Measurements from ENCODE around the gene GPSM3. TPM values are rescaled to one million over a fixed set of nuclear protein-coding genes. Genes with fewer than 3 reads are reported as not detected.
A peak's percentile ranks its signal among the peaks of the same experiment; 100 is the strongest.

Gene GPSM3
- total and polyA plus RNA-seq, 4 donors: 8.1 to 145 (median 47.3) TPM

- no peak for ATAC-seq (ENCODE audit: insufficient read depth, low FRiP score)
- no peak overlapping the region for H3K9ac ChIP-seq (ENCODE audit: insufficient read depth in 1 of 2, low read length in 2 of 2)
These were observed 6.4 kb upstream of the GPSM3 start for GRCh38 chr6:32198866-32199265.

GRCh38 chr6:32198345-32198696, 5.9 kb upstream of the GPSM3 start:
- TF ChIP-seq CTCF (IDR thresholded peaks at IDR 0.05; ENCODE audit: control extremely low read depth, extremely low read depth): no peak
- no peak for DNase-seq

More at GRCh38 chr6:32198866-32199265, 6.4 kb upstream of the GPSM3 start:
- TF ChIP-seq CTCF (IDR thresholded peaks at IDR 0.05; ENCODE audit: control extremely low read depth, extremely low read depth): no peak
- Histone ChIP-seq H3K27me3 (ENCODE audit: control insufficient read depth in 3 of 3, insufficient read depth in 3 of 3, low read length in 2 of 3) (no peaks in the 10 kb centered on the region), H3K4me1 (ENCODE audit: control insufficient read depth in 5 of 5, insufficient read depth in 5 of 5, low read length in 5 of 5) (peaks cover 0 to 19% (median 5%) of the 10 kb centered on the region in 5 donors), H3K36me3 (ENCODE audit: control insufficient read depth in 4 of 4, insufficient read depth in 4 of 4, low read length in 4 of 4) (peaks cover 0 to 4% (median 0%) of the 10 kb centered on the region in 4 donors), H3K9me3 (ENCODE audit: control insufficient read depth in 4 of 4, insufficient read depth in 3 of 4, low read length in 3 of 4) (peaks cover 0 to 2% (median 0%) of the 10 kb centered on the region in 4 donors), H3K4me3 (no peak overlapping the region), H3K27ac (ENCODE audit: low read depth in 1 of 2, low read length in 1 of 2) (no peak overlapping the region)
- no peak for DNase-seq
- WGBS, 2 donors: 89 to 91% methylated on average over 17 of the region's 17 CpGs

GRCh38 chr6:32196682-32197616, 4.5 kb upstream of the GPSM3 start:
- Histone ChIP-seq H3K4me3 (peak overlapping the region; percentile 43), H3K9ac (ENCODE audit: insufficient read depth in 1 of 2, low read length in 2 of 2) (peak overlapping the region; percentile 94 to 99), H3K27ac (ENCODE audit: low read depth in 1 of 2, low read length in 1 of 2) (peak overlapping the region; percentile 99 to 100), H3K36me3 (ENCODE audit: control insufficient read depth in 4 of 4, insufficient read depth in 4 of 4, low read length in 4 of 4) (no peaks in the 10 kb centered on the region), H3K9me3 (ENCODE audit: control insufficient read depth in 4 of 4, insufficient read depth in 3 of 4, low read length in 3 of 4) (peaks cover 0 to 2% (median 0%) of the 10 kb centered on the region in 4 donors), H3K4me1 (ENCODE audit: control insufficient read depth in 5 of 5, insufficient read depth in 5 of 5, low read length in 5 of 5) (peaks cover 0 to 29% (median 10%) of the 10 kb centered on the region in 5 donors), H3K27me3 (ENCODE audit: control insufficient read depth in 3 of 3, insufficient read depth in 3 of 3, low read length in 2 of 3) (no peaks in the 10 kb centered on the region)
- ATAC-seq (ENCODE audit: insufficient read depth, low FRiP score) (no peak), DNase-seq (peak; percentile 54 to 67 (median 56))
- 30 to 36% methylated on average over 28 of the region's 28 CpGs for WGBS, 2 donors
- TF ChIP-seq CTCF (IDR thresholded peaks at IDR 0.05; ENCODE audit: control extremely low read depth, extremely low read depth): no peak

More at GRCh38 chr6:32198345-32198696, 5.9 kb upstream of the GPSM3 start:
- Histone ChIP-seq H3K4me1 (ENCODE audit: control insufficient read depth in 5 of 5, insufficient read depth in 5 of 5, low read length in 5 of 5) (peaks cover 0 to 19% (median 5%) of the 10 kb centered on the region in 5 donors), H3K9me3 (ENCODE audit: control insufficient read depth in 4 of 4, insufficient read depth in 3 of 4, low read length in 3 of 4) (peaks cover 0 to 2% (median 0%) of the 10 kb centered on the region in 4 donors), H3K9ac (ENCODE audit: insufficient read depth in 1 of 2, low read length in 2 of 2) (no peak overlapping the region), H3K27ac (ENCODE audit: low read depth in 1 of 2, low read length in 1 of 2) (no peak overlapping the region), H3K27me3 (ENCODE audit: control insufficient read depth in 3 of 3, insufficient read depth in 3 of 3, low read length in 2 of 3) (no peaks in the 10 kb centered on the region), H3K36me3 (ENCODE audit: control insufficient read depth in 4 of 4, insufficient read depth in 4 of 4, low read length in 4 of 4) (peaks cover 0 to under 1% (median 0%) of the 10 kb centered on the region in 4 donors), H3K4me3 (no peak overlapping the region)
- 86 to 88% methylated on average over 3 of the region's 3 CpGs for WGBS, 2 donors
- ATAC-seq (ENCODE audit: insufficient read depth, low FRiP score): no peak

Data from lung (tissue), 12 donors.